Calu3 (cell line): ENCODE measurements around the gene CBL. TPM values are rescaled to one million over a fixed set of nuclear protein-coding genes. Genes with fewer than 3 reads are reported as not detected.

ENCODE experiments used
- BruUV-seq: library from RNA; stranded (reverse); fragments of 400-500 nt; replicated peaks from 2 replicates; lab custom pipeline; 2021; lab: Mats Ljungman, UMichigan
- CTCF ChIA-PET: fragments of 300-600 bp; sonication (Branson Sonifier 250); formaldehyde crosslinking; loops from one replicate; lab custom pipeline; 2022; ENCODE audit warnings: antibody characterized with exemption; lab: Charles Lee
- DNase-seq: peaks from one replicate; pipeline ENCODE4 v3.0.0; 2022
- H3K27ac Mint-ChIP-seq: one replicate; pipeline ENCODE4 v1.8.0; 2022; ENCODE audit warnings: mixed read lengths; ENCODE audit not compliant: unreplicated experiment
- H3K27me3 Mint-ChIP-seq: one replicate; pipeline ENCODE4 v1.8.0; 2022; ENCODE audit warnings: mixed read lengths; ENCODE audit not compliant: unreplicated experiment
- H3K36me3 Mint-ChIP-seq: one replicate; pipeline ENCODE4 v1.8.0; 2022; ENCODE audit warnings: mild to moderate bottlenecking, moderate library complexity, mixed read lengths; ENCODE audit not compliant: insufficient read depth, unreplicated experiment
- H3K4me1 Mint-ChIP-seq: one replicate; pipeline ENCODE4 v1.8.0; 2022; ENCODE audit warnings: mild to moderate bottlenecking, low read depth, mixed read lengths; ENCODE audit not compliant: unreplicated experiment
- H3K4me3 Mint-ChIP-seq: one replicate; pipeline ENCODE4 v1.8.0; 2022; ENCODE audit warnings: mild to moderate bottlenecking, low read depth, moderate library complexity, mixed read lengths; ENCODE audit not compliant: unreplicated experiment
- H3K9me3 Mint-ChIP-seq: one replicate; pipeline ENCODE4 v1.8.0; 2022; ENCODE audit warnings: low read depth, mixed read lengths; ENCODE audit not compliant: unreplicated experiment
- intact Hi-C: fragments of 100-400 bp; cut with micrococcal nuclease; formaldehyde crosslinking; loops from one replicate; pipeline ENCODE4 v1.10.0; 2022; ENCODE audit not compliant: unreplicated experiment
- total RNA-seq: library from RNA; stranded (reverse); gene quantifications from 2 replicates; pipeline ENCODE4 v1.2.3, GENCODE V29; 2022
- TF ChIP-seq, protein P1 (sequence below): fragments of 200-600 bp; IDR thresholded peaks from one replicate; pipeline ENCODE4 v1.8.0; 2022; ENCODE audit warnings: antibody characterized with exemption; ENCODE audit not compliant: unreplicated experiment

Gene CBL
- total RNA-seq, 1 experiment from 2014 or later = 15.9 TPM

DNA sequence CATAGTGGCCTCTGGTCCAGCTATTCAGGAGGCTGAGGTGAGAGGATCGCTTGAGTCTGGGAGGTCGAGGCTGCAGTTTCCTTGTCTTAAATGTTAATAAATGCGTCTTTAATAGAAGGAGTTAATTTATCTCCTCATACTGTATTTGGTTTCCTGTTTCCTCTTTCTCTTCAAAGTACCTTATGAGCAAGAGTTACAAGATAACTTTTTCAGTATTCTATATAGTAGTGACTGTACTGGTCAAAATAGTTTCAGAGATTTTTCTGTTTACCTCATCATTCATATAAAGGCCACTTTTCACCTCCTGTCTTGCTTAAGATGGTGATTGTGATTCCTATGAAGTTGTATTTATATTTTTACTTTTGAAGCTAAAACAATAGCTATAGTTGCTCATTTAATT, 59.9 kb downstream of the CBL start:
- H3K27ac Mint-ChIP-seq = no peak overlapping the region

DNA sequence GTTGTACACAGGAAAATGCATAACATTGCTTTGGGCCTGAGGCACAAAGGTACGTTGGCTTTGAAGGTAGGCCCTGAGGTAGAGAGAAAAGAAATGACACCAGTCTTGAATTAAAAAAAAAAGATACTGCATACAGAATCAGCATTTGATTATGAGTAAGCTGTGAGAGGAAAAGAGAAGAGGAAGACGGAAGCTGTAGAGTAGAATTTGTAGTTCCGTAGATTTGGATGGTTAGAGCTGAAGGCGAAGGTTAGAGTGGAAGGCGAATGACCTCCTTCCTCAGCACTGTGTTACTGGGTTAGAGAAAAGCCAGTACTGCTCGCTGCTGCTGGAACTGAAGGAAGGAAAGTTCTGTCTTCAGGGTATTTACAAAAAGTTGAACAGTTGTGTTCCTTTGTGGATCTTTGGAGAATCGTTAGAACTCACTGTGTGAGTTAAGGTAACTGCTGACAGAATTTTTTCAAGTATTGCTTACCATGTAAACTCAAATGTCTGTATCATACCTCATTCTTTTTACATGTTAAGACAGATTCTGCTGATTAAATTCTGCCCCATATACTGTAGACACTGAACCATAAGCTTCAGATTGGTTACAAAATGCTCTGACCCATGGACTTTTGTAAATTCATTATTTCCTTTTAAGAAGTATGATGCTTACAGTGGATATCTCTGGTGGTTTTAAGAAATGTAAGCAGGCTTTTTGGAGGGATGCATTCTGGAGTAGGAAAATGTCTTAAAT, 60.5 kb downstream of the CBL start:
- intact Hi-C loops = no loop called here
- H3K36me3 Mint-ChIP-seq = no peaks in the 10 kb centered on the region
- H3K27me3 Mint-ChIP-seq = no peaks in the 10 kb centered on the region
- CTCF ChIA-PET = no interaction called here
- no peaks in the 10 kb centered on the region for H3K9me3 Mint-ChIP-seq
- H3K4me3 Mint-ChIP-seq = no peak overlapping the region
- no peak overlapping the region for H3K27ac Mint-ChIP-seq
- no peaks in the 10 kb centered on the region for H3K4me1 Mint-ChIP-seq
- BruUV-seq = no TSS peak
- no peak for DNase-seq
- TF ChIP-seq, protein P1, sequence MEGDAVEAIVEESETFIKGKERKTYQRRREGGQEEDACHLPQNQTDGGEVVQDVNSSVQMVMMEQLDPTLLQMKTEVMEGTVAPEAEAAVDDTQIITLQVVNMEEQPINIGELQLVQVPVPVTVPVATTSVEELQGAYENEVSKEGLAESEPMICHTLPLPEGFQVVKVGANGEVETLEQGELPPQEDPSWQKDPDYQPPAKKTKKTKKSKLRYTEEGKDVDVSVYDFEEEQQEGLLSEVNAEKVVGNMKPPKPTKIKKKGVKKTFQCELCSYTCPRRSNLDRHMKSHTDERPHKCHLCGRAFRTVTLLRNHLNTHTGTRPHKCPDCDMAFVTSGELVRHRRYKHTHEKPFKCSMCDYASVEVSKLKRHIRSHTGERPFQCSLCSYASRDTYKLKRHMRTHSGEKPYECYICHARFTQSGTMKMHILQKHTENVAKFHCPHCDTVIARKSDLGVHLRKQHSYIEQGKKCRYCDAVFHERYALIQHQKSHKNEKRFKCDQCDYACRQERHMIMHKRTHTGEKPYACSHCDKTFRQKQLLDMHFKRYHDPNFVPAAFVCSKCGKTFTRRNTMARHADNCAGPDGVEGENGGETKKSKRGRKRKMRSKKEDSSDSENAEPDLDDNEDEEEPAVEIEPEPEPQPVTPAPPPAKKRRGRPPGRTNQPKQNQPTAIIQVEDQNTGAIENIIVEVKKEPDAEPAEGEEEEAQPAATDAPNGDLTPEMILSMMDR = no peak

More for the DNA sequence above, 59.9 kb downstream of the CBL start:
- no peaks in the 10 kb centered on the region for H3K4me1 Mint-ChIP-seq
- no peaks in the 10 kb centered on the region for H3K9me3 Mint-ChIP-seq
- no peaks in the 10 kb centered on the region for H3K27me3 Mint-ChIP-seq
- H3K4me3 Mint-ChIP-seq = no peak overlapping the region
- CTCF ChIA-PET = no interaction called here
- intact Hi-C loops = no loop called here
- no peaks in the 10 kb centered on the region for H3K36me3 Mint-ChIP-seq
- no TSS peak for BruUV-seq
- TF ChIP-seq, protein P1 = no peak
- no peak for DNase-seq

DNA sequence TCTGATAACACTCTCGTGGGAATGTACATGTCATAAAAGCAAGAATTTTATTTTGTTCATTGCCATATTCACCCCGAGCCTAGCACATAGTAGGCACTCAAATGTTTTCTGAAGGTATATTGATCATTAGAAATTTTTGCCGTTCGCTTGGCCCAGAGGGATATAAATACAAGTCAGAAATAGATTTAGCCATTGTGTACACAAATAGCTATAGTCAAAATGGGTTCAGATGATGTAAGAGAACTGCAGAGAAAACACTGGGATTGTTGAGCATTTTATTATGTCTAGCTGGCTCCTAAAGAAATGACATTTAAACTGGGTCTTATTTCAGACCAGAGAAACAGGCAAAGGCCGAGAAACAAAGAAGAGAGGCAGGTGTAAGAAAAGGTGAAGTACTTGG, 61.5 kb downstream of the CBL start:
- Mint-ChIP-seq H3K9me3 (no peaks in the 10 kb centered on the region), H3K27me3 (no peaks in the 10 kb centered on the region), H3K4me3 (no peak overlapping the region), H3K36me3 (peaks cover 3% of the 10 kb centered on the region), H3K4me1 (no peaks in the 10 kb centered on the region), H3K27ac (no peak overlapping the region)
- no peak for DNase-seq
- TF ChIP-seq, protein P1 = no peak
- intact Hi-C loops = no loop called here
- CTCF ChIA-PET = no interaction called here
- BruUV-seq = no TSS peak

DNA sequence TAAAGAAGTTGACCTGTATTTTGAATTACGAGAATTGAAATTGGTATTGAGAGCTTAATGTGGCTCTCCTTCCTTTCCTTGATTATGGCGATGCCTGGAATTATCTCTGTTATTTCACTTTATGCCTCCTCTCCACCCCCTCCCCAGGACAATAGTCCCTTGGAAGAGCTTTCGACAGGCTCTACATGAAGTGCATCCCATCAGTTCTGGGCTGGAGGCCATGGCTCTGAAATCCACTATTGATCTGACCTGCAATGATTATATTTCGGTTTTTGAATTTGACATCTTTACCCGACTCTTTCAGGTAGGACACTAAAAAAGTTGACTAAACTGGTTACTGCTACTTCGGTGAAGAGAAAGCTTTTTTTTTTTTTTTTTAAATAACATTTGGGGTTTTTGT, 67.6 kb downstream of the CBL start:
- CTCF ChIA-PET = no interaction called here
- no TSS peak for BruUV-seq
- no peak overlapping the region for H3K27ac Mint-ChIP-seq

More for the DNA sequence above, 67.6 kb downstream of the CBL start:
- no peaks in the 10 kb centered on the region for H3K9me3 Mint-ChIP-seq
- H3K36me3 Mint-ChIP-seq = peaks cover 3% of the 10 kb centered on the region
- intact Hi-C loops = no loop called here
- no peaks in the 10 kb centered on the region for H3K4me1 Mint-ChIP-seq
- TF ChIP-seq, protein P1 = no peak
- no peak for DNase-seq
- no peak overlapping the region for H3K4me3 Mint-ChIP-seq
- H3K27me3 Mint-ChIP-seq = no peaks in the 10 kb centered on the region
